ENCODE data around the gene WBP1L. TPM values are rescaled to one million over a fixed set of nuclear protein-coding genes. Genes with fewer than 3 reads are reported as not detected.

WBP1L gene
- total and polyA plus RNA-seq, 2 of the 13 experiments (the other 11 are each of a cell fraction or from before 2014, with no cell fraction given) = 8.3 to 12.3 TPM

DNA sequence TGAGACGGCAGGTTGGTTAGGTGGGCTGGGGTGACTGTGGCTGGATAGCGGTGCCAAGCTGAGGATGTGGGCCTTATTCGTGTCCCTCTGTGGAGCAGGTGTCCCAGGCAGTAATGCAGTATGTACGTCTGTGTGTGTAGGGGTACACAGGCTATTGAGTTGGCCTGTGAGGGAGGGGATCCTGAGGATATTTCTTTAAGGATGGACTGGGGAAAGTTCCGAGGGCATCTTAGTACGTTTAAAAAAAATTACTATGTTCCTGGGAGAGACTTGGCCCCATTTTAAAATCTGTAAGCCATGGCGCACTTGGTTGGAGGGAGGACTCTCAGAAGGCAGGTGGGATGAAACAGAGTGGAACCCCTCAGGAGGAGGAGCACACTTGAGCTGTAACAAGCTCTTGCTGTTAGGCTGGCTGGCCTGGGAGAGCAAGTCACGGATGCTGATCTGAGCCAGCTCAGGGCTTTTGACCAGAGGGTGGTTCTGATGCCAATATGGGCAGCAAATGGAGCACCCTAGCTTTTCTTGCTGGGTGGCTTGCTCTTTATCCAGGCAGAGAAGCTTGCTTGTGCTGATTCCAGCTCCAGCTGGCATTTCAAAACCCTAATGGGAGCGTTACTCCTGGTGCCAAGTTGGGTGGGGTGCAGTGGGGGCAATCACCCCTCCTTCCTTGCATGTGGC lies 765 bp downstream of the WBP1L start:
- no peaks in the 10 kb centered on the region for H4K20me1 ChIP-seq (ENCODE audit: insufficient read depth, low read length)
- POLR2A ChIA-PET = interaction anchor here (0.8 to 3.0 kb wide), 10 partner anchors 8 to 70 kb away, joined by 3 to 25 read pairs (median 5); partner anchors contain the start of genes ARL3 and SFXN2
- TF ChIP-seq MAF1 (CRISPR knock-in tag; IDR thresholded peaks at IDR 0.05; ENCODE audit: borderline replicate concordance) = no peak
- TF ChIP-seq THAP9 (CRISPR knock-in tag; IDR thresholded peaks at IDR 0.05; ENCODE audit: borderline replicate concordance) = no peak
- no peak for TF ChIP-seq MED13 (CRISPR knock-in tag; IDR thresholded peaks at IDR 0.05)
- TF ChIP-seq ZNF775 (CRISPR knock-in tag; IDR thresholded peaks at IDR 0.05; ENCODE audit: borderline replicate concordance) = no peak
- 0 out of 2 replicates have a peak, but pooled peaks have one; percentile 44 for TF ChIP-seq ZBTB38 (CRISPR knock-in tag; IDR thresholded peaks at IDR 0.05)
- TF ChIP-seq, protein P1, sequence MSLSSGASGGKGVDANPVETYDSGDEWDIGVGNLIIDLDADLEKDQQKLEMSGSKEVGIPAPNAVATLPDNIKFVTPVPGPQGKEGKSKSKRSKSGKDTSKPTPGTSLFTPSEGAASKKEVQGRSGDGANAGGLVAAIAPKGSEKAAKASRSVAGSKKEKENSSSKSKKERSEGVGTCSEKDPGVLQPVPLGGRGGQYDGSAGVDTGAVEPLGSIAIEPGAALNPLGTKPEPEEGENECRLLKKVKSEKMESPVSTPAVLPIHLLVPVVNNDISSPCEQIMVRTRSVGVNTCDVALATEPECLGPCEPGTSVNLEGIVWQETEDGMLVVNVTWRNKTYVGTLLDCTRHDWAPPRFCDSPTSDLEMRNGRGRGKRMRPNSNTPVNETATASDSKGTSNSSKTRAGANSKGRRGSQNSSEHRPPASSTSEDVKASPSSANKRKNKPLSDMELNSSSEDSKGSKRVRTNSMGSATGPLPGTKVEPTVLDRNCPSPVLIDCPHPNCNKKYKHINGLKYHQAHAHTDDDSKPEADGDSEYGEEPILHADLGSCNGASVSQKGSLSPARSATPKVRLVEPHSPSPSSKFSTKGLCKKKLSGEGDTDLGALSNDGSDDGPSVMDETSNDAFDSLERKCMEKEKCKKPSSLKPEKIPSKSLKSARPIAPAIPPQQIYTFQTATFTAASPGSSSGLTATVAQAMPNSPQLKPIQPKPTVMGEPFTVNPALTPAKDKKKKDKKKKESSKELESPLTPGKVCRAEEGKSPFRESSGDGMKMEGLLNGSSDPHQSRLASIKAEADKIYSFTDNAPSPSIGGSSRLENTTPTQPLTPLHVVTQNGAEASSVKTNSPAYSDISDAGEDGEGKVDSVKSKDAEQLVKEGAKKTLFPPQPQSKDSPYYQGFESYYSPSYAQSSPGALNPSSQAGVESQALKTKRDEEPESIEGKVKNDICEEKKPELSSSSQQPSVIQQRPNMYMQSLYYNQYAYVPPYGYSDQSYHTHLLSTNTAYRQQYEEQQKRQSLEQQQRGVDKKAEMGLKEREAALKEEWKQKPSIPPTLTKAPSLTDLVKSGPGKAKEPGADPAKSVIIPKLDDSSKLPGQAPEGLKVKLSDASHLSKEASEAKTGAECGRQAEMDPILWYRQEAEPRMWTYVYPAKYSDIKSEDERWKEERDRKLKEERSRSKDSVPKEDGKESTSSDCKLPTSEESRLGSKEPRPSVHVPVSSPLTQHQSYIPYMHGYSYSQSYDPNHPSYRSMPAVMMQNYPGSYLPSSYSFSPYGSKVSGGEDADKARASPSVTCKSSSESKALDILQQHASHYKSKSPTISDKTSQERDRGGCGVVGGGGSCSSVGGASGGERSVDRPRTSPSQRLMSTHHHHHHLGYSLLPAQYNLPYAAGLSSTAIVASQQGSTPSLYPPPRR (CRISPR knock-in tag; IDR thresholded peaks at IDR 0.05; ENCODE audit: borderline replicate concordance) = no peak
- no peak for TF ChIP-seq ZNF282 (IDR thresholded peaks at IDR 0.05; ENCODE audit: partially characterized antibody)
- no peak for TF ChIP-seq ZNF253 (CRISPR knock-in tag; IDR thresholded peaks at IDR 0.05; ENCODE audit: borderline replicate concordance)
- no peak for TF ChIP-seq MTF1 (CRISPR knock-in tag; IDR thresholded peaks at IDR 0.05)
- no peak for TF ChIP-seq ZNF3 (CRISPR knock-in tag; IDR thresholded peaks at IDR 0.05)
- TF ChIP-seq ZNF674 (CRISPR knock-in tag; IDR thresholded peaks at IDR 0.05; ENCODE audit: low read depth) = no peak
- no peak for TF ChIP-seq FOXC1 (CRISPR knock-in tag; IDR thresholded peaks at IDR 0.05; ENCODE audit: borderline replicate concordance)
- no peak for TF ChIP-seq HOXA9 (CRISPR knock-in tag; IDR thresholded peaks at IDR 0.05; ENCODE audit: borderline replicate concordance)
- no peak for TF ChIP-seq DNMT3B (CRISPR knock-in tag; conservative IDR thresholded peaks at IDR 0.05)
- no peak for TF ChIP-seq MAX (IDR thresholded peaks at IDR 0.05)

More for the DNA sequence above, 765 bp downstream of the WBP1L start:
- H3K9ac ChIP-seq (ENCODE audit: insufficient read depth, low read depth, low read length) = peak overlapping the region; percentile 79
- no peak overlapping the region for H2AFZ ChIP-seq (ENCODE audit: low read length)
- peak overlapping the region; percentile 72 to 94 (median 82) for H3K4me3 ChIP-seq (replicated peaks in 1 of 3; ENCODE audit: insufficient read depth in 1 of 3, low read depth in 2 of 3, low read length in 3 of 3)
- CTCF ChIA-PET (ENCODE audit: low intra/inter-chr PET ratio, low total read pairs) = no interaction called here
- DNase-seq (ENCODE audit: low spot score) (no peak), ATAC-seq (peak; percentile 69), FAIRE-seq (no peak)
- peak overlapping the region; percentile 41 for H3K27ac ChIP-seq (ENCODE audit: extremely low read length, insufficient read depth, low read length)
- no peaks in the 10 kb centered on the region; a peak in 1 of 5 replicates for H3K27me3 ChIP-seq (ENCODE audit: control insufficient read depth in 1 of 2, insufficient read depth in 2 of 2, low read length in 2 of 2)
- H3K4me1 ChIP-seq (ENCODE audit: insufficient read depth, low read length) = peaks cover 35% of the 10 kb centered on the region
- in situ Hi-C loops (cut with HindIII; ENCODE audit: extremely low pct_ligation_motif_present, low pct_unique_long_range_greater_than_20kb) (loop anchor here (10.0 to 25.0 kb wide), 2 partner anchors 70 to 318 kb away; no protein-coding TSS in a partner anchor), intact Hi-C loops (cut with micrococcal nuclease; ENCODE audit: unreplicated experiment) (loop anchor here (5.0 kb wide), 1 partner anchor 33 kb away; no protein-coding TSS in a partner anchor)
- peak overlapping the region; percentile 96 for H3K4me2 ChIP-seq (ENCODE audit: low read depth, low read length)
- H3K79me2 ChIP-seq (ENCODE audit: insufficient read depth, low read length) = peaks cover 26% of the 10 kb centered on the region
- no peaks in the 10 kb centered on the region for H3K9me3 ChIP-seq (ENCODE audit: low read length)
- BruUV-seq (replicated peaks) = TSS peak; percentile 9
- no peaks in the 10 kb centered on the region for H3K36me3 ChIP-seq (replicated peaks in 1 of 2; ENCODE audit: control insufficient read depth in 1 of 2, insufficient read depth in 2 of 2, low read length in 2 of 2)
- 7% methylated on average over 8 of the region's 9 CpGs for WGBS (ENCODE audit: low lambda C conversion rate)
